HG03439 (cell line): ENCODE results near the gene DLX2.
"Not testable (repeated sequence)": the region's sequence is repeated elsewhere in the genome, so short reads cannot be mapped to it uniquely, and the experiment has no call there.

ENCODE experiments used
- ATAC-seq: cut with Tn5 transposase; IDR thresholded peaks from one replicate; pipeline ENCODE4 v1.9.1; 2021; ENCODE audit warnings: mild to moderate bottlenecking, moderate library complexity; ENCODE audit not compliant: unreplicated experiment

The DLX2 gene

GRCh38 chr2:172083628-172084394, 18.9 kb downstream of the DLX2 start:
- no peak for ATAC-seq

GRCh38 chr2:172082944-172083627, 19.6 kb downstream of the DLX2 start:
- ATAC-seq = no peak

GRCh38 chr2:172082105-172082943, 20.4 kb downstream of the DLX2 start:
- ATAC-seq = no peak

GRCh38 chr2:172081221-172082022, 21.3 kb downstream of the DLX2 start:
- no peak for ATAC-seq

- no peak for ATAC-seq
Observed at GRCh38 chr2:172080641-172081220, 22.0 kb downstream of the DLX2 start.

- ATAC-seq = no peak
Observed at GRCh38 chr2:172079838-172080640, 22.7 kb downstream of the DLX2 start.

- no peak for ATAC-seq
Observed at GRCh38 chr2:172079416-172079815, 23.3 kb downstream of the DLX2 start.

- ATAC-seq = no peak
Observed at GRCh38 chr2:172074254-172074653, 28.4 kb downstream of the DLX2 start.

- no peak for ATAC-seq
Observed at GRCh38 chr2:172073518-172073917, 29.2 kb downstream of the DLX2 start.

- no peak for ATAC-seq
Observed at GRCh38 chr2:172072706-172073105, 30.0 kb downstream of the DLX2 start.

- no peak for ATAC-seq
Observed at GRCh38 chr2:172072303-172072702, 30.4 kb downstream of the DLX2 start.

GRCh38 chr2:172070936-172071335, 31.8 kb downstream of the DLX2 start:
- ATAC-seq = no peak

GRCh38 chr2:172067905-172068304, 34.8 kb downstream of the DLX2 start:
- ATAC-seq = not testable (repeated sequence)

- no peak for ATAC-seq
Observed at GRCh38 chr2:172066394-172066886, 36.3 kb downstream of the DLX2 start.

GRCh38 chr2:172065111-172065510, 37.6 kb downstream of the DLX2 start:
- ATAC-seq = no peak

- no peak for ATAC-seq
Observed at GRCh38 chr2:172063446-172063845, 39.3 kb downstream of the DLX2 start.

GRCh38 chr2:172062402-172063004, 40.2 kb downstream of the DLX2 start:
- no peak for ATAC-seq

- ATAC-seq = not testable (repeated sequence)
Observed at GRCh38 chr2:172060118-172060517, 42.6 kb downstream of the DLX2 start.

GRCh38 chr2:172058660-172059059, 44.0 kb downstream of the DLX2 start:
- no peak for ATAC-seq
